PC-3 (cell line): ENCODE results near the gene ERAL1.

Experiments
- CTCF ChIP-seq: fragments of 300-600 bp; sonication (generic); conservative IDR thresholded peaks from 2 replicates; pipeline ENCODE4 v1.5.1; 2017; ENCODE audit warnings: antibody characterized with exemption, low read depth, mild to moderate bottlenecking, low read length
- EZH2phosphoT487 ChIP-seq: fragments of 300-600 bp; sonication (generic); IDR thresholded peaks from 2 replicates; pipeline ENCODE4 v1.6.1; 2018; ENCODE audit warnings: mild to moderate bottlenecking, antibody characterized with exemption, low read length, borderline replicate concordance

- no peak for TF ChIP-seq CTCF
- TF ChIP-seq EZH2phosphoT487: no peak
These were observed 46.7 kb upstream of the ERAL1 start for GRCh38 chr17:28807925-28808634.
